NOMO-1 treated with dmso at 0.1 percent for 144 hours (cell line): ENCODE results near the gene NAV2.
"Not testable (repeated sequence)": the region's sequence is repeated elsewhere in the genome, so short reads cannot be mapped to it uniquely, and the experiment has no call there.

Experiments used
- DNase-seq: peaks from one replicate; lab custom pipeline; 2025; ENCODE audit not compliant: unreplicated experiment; lab: John Stamatoyannopoulos, UW

NAV2 gene

GRCh38 chr11:19988598-19988997, 276.0 kb downstream of the NAV2 start:
- no peak for DNase-seq

GRCh38 chr11:19989191-19989590, 276.6 kb downstream of the NAV2 start:
- no peak for DNase-seq

- DNase-seq: no peak
Measured at GRCh38 chr11:19992162-19992561, 279.5 kb downstream of the NAV2 start.

GRCh38 chr11:19992998-19993397, 280.4 kb downstream of the NAV2 start:
- no peak for DNase-seq

GRCh38 chr11:19994672-19995071, 282.0 kb downstream of the NAV2 start:
- DNase-seq: no peak

GRCh38 chr11:19995145-19995544, 282.5 kb downstream of the NAV2 start:
- no peak for DNase-seq

- DNase-seq: no peak
Measured at GRCh38 chr11:19996571-19996970, 283.9 kb downstream of the NAV2 start.

- no peak for DNase-seq
Measured at GRCh38 chr11:20000022-20000350, 287.3 kb downstream of the NAV2 start.

GRCh38 chr11:20000351-20001134, 287.9 kb downstream of the NAV2 start:
- DNase-seq: no peak

- DNase-seq: no peak
Measured at GRCh38 chr11:20002312-20003216, 289.9 kb downstream of the NAV2 start.

GRCh38 chr11:20003351-20003750, 290.7 kb downstream of the NAV2 start:
- DNase-seq: no peak

GRCh38 chr11:20004866-20005265, 292.2 kb downstream of the NAV2 start:
- DNase-seq: no peak

GRCh38 chr11:20005747-20006146, 293.1 kb downstream of the NAV2 start:
- DNase-seq: no peak

GRCh38 chr11:20006618-20007017, 294.0 kb downstream of the NAV2 start:
- DNase-seq: not testable (repeated sequence)

GRCh38 chr11:20007386-20007785, 294.7 kb downstream of the NAV2 start:
- no peak for DNase-seq

- no peak for DNase-seq
Measured at GRCh38 chr11:20008190-20008870, 295.7 kb downstream of the NAV2 start.

GRCh38 chr11:20008871-20009644, 296.4 kb downstream of the NAV2 start:
- no peak for DNase-seq

GRCh38 chr11:20010156-20010850, 297.7 kb downstream of the NAV2 start:
- DNase-seq: no peak

- no peak for DNase-seq
Measured at GRCh38 chr11:20010851-20011225, 298.2 kb downstream of the NAV2 start.

GRCh38 chr11:20011307-20011951, 298.8 kb downstream of the NAV2 start:
- DNase-seq: no peak
